GM23248 (cell line): ENCODE measurements around the gene SLC4A4. TPM values are rescaled to one million over a fixed set of nuclear protein-coding genes. Genes with fewer than 3 reads are reported as not detected.
A peak's percentile ranks its signal among the peaks of the same experiment; 100 is the strongest.

ENCODE experiments used
- DNase-seq: peaks from one replicate; pipeline ENCODE4 v3.0.0-alpha.2; 2015
- H2AFZ ChIP-seq: fragments of 200-600 bp; sonication (generic); 2 replicates; pipeline ENCODE4 v1.6.1; 2016; ENCODE audit warnings: antibody characterized with exemption
- H3F3A ChIP-seq: fragments of 200-600 bp; sonication (generic); 2 replicates; pipeline ENCODE4 v1.6.1; 2016; ENCODE audit warnings: mild to moderate bottlenecking, antibody characterized with exemption, mixed run types; ENCODE audit not compliant: insufficient read depth
- H3K27ac ChIP-seq: fragments of 200-600 bp; sonication (generic); 2 replicates; pipeline ENCODE4 v1.5.1; 2016; ENCODE audit warnings: mild to moderate bottlenecking
- H3K27me3 ChIP-seq: fragments of 200-600 bp; sonication (generic); replicated peaks from 2 replicates; pipeline ENCODE4 v1.6.1; 2016; ENCODE audit warnings: mild to moderate bottlenecking; ENCODE audit not compliant: insufficient read depth
- H3K36me3 ChIP-seq: fragments of 200-600 bp; sonication (generic); 2 replicates; pipeline ENCODE4 v1.6.1; 2016; ENCODE audit warnings: low read depth, mild to moderate bottlenecking
- H3K4me1 ChIP-seq: fragments of 200-600 bp; sonication (generic); 2 replicates; pipeline ENCODE4 v1.6.1; 2016; ENCODE audit warnings: mild to moderate bottlenecking; ENCODE audit not compliant: insufficient read depth
- H3K4me2 ChIP-seq: fragments of 200-600 bp; sonication (generic); one replicate; pipeline ENCODE4 v1.6.1; 2016; ENCODE audit warnings: mild to moderate bottlenecking; ENCODE audit not compliant: unreplicated experiment
- H3K4me3 ChIP-seq: fragments of 200-600 bp; sonication (generic); 2 replicates; pipeline ENCODE4 v1.5.1; 2016; ENCODE audit warnings: mild to moderate bottlenecking
- H3K79me2 ChIP-seq: fragments of 200-600 bp; sonication (generic); 2 replicates; pipeline ENCODE4 v1.6.1; 2016; ENCODE audit warnings: mild to moderate bottlenecking; ENCODE audit not compliant: insufficient read depth
- H3K9ac ChIP-seq: fragments of 200-600 bp; sonication (generic); 2 replicates; pipeline ENCODE4 v1.6.1; 2016; ENCODE audit warnings: mild to moderate bottlenecking
- H3K9me2 ChIP-seq: fragments of 200-600 bp; sonication (generic); 2 replicates; pipeline ENCODE4 v1.6.1; 2016; ENCODE audit warnings: mixed run types, mild to moderate bottlenecking, moderate library complexity; ENCODE audit not compliant: insufficient read depth
- H3K9me3 ChIP-seq: fragments of 200-600 bp; sonication (generic); one replicate; pipeline ENCODE4 v1.6.1; 2017; ENCODE audit warnings: low read depth
- H4K20me1 ChIP-seq: fragments of 200-600 bp; sonication (generic); 2 replicates; pipeline ENCODE4 v1.6.0; 2016; ENCODE audit not compliant: insufficient read depth
- EZH2 ChIP-seq: fragments of 200-600 bp; sonication (generic); IDR thresholded peaks from 2 replicates; pipeline ENCODE4 v1.6.1; 2018; ENCODE audit warnings: antibody characterized with exemption, mild to moderate bottlenecking; ENCODE audit not compliant: insufficient read depth, poor library complexity, severe bottlenecking
- EZH2phosphoT487 ChIP-seq: fragments of 200-600 bp; sonication (generic); IDR thresholded peaks from 2 replicates; pipeline ENCODE4 v1.6.1; 2018; ENCODE audit warnings: antibody characterized with exemption, moderate library complexity, mild to moderate bottlenecking, low read depth; ENCODE audit not compliant: insufficient read depth
- WGBS, 2 experiments: methylation state at CpG; one replicate each; pipeline ENCODE4 v1.1.6; 2015 to 2017; ENCODE audit warnings: low lambda C conversion rate in 2 of 2, low coverage in 1 of 2; ENCODE audit errors: missing lambda C conversion rate in 2 of 2; 5-methylcytosine and 5-hydroxymethylcytosine counted together
- in situ Hi-C: fragments of 300-500 bp; cut with MboI; formaldehyde crosslinking; loops from 2 replicates; pipeline ENCODE4 v1.15.0; 2020
- polyA plus RNA-seq: library from polyadenylated mRNA; unstranded; fragments of >200 nt; fragmentation: Nextera tagmentation; extraction: Ambion mirVana; gene quantifications from 2 replicates; pipeline ENCODE4 v1.2.1, GENCODE V29; 2016
- total RNA-seq: library from RNA; depleted of rRNA; stranded (reverse); fragments of >200 nt; shearing (Covaris generic); gene quantifications from 2 replicates; pipeline ENCODE4 v1.2.3, GENCODE V29; 2014

Gene SLC4A4
- total and polyA plus RNA-seq, 2 experiments from 2014 or later: 7.2 to 11.5 TPM

GRCh38 chr4:71473541-71474240 is 134.9 kb downstream of the SLC4A4 start:
- Histone ChIP-seq H3K9me2 (no peaks in the 10 kb centered on the region), H3K27me3 (no peaks in the 10 kb centered on the region), H3K9me3 (no peaks in the 10 kb centered on the region), H3K79me2 (no peaks in the 10 kb centered on the region), H3K9ac (peak overlapping the region; percentile 22), H3K4me2 (peak overlapping the region; percentile 81), H2AFZ (peak overlapping the region; percentile 2; the same call in 1 of the 2 replicates), H4K20me1 (no peaks in the 10 kb centered on the region), H3K36me3 (no peaks in the 10 kb centered on the region), H3K4me3 (peak overlapping the region; percentile 54), H3F3A (peaks cover 25% of the 10 kb centered on the region), H3K4me1 (peaks cover 33% of the 10 kb centered on the region), H3K27ac (peak overlapping the region; percentile 75)
- WGBS, 2 experiments: 80 to 86% methylated on average over 4 of the region's 4 CpGs
- peak; percentile 28 for DNase-seq
- in situ Hi-C loops: no loop called here
- TF ChIP-seq EZH2phosphoT487 (no peak), EZH2 (no peak)

GRCh38 chr4:71474731-71475130 is 135.9 kb downstream of the SLC4A4 start:
- Histone ChIP-seq H3K9ac (no peak overlapping the region), H3K79me2 (no peaks in the 10 kb centered on the region), H3K4me2 (no peak overlapping the region), H2AFZ (no peak overlapping the region), H3K4me3 (no peak overlapping the region), H3K27me3 (no peaks in the 10 kb centered on the region), H3K4me1 (peaks cover 30% of the 10 kb centered on the region), H3K36me3 (no peaks in the 10 kb centered on the region), H3K9me2 (no peaks in the 10 kb centered on the region), H3F3A (peaks cover 25% of the 10 kb centered on the region), H3K27ac (no peak overlapping the region), H4K20me1 (no peaks in the 10 kb centered on the region), H3K9me3 (no peaks in the 10 kb centered on the region)
- TF ChIP-seq EZH2phosphoT487 (no peak), EZH2 (no peak)
- 93 to 96% methylated on average over 2 of the region's 2 CpGs for WGBS, 2 experiments
- no peak for DNase-seq
- in situ Hi-C loops: no loop called here

- Histone ChIP-seq H3K4me2 (no peak overlapping the region), H3K9ac (no peak overlapping the region), H3K27ac (no peak overlapping the region), H3K9me2 (no peaks in the 10 kb centered on the region), H3K9me3 (no peaks in the 10 kb centered on the region), H3K4me1 (peaks cover 26% of the 10 kb centered on the region), H3K4me3 (no peak overlapping the region), H3K27me3 (no peaks in the 10 kb centered on the region), H4K20me1 (no peaks in the 10 kb centered on the region), H3F3A (peaks cover 25% of the 10 kb centered on the region), H3K79me2 (no peaks in the 10 kb centered on the region), H2AFZ (no peak overlapping the region), H3K36me3 (no peaks in the 10 kb centered on the region)
- in situ Hi-C loops: no loop called here
- DNase-seq: no peak
- no peak for TF ChIP-seq EZH2
- no peak for TF ChIP-seq EZH2phosphoT487
- 67 to 76% methylated on average over 3 of the region's 3 CpGs for WGBS, 2 experiments
Measured at GRCh38 chr4:71476240-71476639, 137.4 kb downstream of the SLC4A4 start.

- Histone ChIP-seq H3K27ac (no peak overlapping the region), H3K9me2 (no peaks in the 10 kb centered on the region), H3K27me3 (no peaks in the 10 kb centered on the region), H3F3A (no peaks in the 10 kb centered on the region), H3K9me3 (no peaks in the 10 kb centered on the region), H3K9ac (no peak overlapping the region), H3K4me3 (no peak overlapping the region), H2AFZ (no peak overlapping the region), H3K4me2 (no peak overlapping the region), H3K79me2 (no peaks in the 10 kb centered on the region), H3K4me1 (no peaks in the 10 kb centered on the region), H3K36me3 (no peaks in the 10 kb centered on the region), H4K20me1 (no peaks in the 10 kb centered on the region)
- TF ChIP-seq EZH2phosphoT487: no peak
- TF ChIP-seq EZH2: no peak
- 69 to 72% methylated on average over 4 of the region's 4 CpGs for WGBS, 2 experiments
- in situ Hi-C loops: no loop called here
- DNase-seq: no peak
Measured at GRCh38 chr4:71486550-71487343, 147.9 kb downstream of the SLC4A4 start.
